ENCODE measurements around the gene MPST.

MPST gene

DNA sequence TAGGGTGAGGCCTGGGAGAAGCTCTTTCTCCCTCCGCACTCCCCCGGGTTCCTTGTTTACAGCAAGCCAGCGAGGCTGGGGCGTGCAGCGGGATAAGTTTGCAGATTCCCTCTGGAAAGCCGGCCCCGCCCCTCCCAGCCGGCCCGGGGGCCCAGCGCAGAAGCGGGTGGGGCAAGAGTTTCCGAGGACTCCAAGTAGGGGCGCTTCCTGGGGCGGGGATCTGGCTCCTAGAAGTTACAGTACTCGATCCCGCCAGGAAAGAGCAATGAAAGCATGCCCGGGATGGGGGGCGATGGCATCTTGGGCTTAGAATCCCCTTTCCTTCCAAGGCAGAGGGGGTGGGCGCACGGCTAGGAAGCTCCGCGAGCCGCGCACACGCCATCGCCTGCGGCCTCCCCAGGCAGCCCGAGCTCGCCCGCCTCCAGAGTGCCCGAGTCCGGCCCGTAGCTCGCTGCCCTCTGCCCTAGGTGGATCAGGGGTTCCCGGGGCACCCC, 680 bp upstream of the MPST start (continued):
- TF ChIP-seq, protein P1, sequence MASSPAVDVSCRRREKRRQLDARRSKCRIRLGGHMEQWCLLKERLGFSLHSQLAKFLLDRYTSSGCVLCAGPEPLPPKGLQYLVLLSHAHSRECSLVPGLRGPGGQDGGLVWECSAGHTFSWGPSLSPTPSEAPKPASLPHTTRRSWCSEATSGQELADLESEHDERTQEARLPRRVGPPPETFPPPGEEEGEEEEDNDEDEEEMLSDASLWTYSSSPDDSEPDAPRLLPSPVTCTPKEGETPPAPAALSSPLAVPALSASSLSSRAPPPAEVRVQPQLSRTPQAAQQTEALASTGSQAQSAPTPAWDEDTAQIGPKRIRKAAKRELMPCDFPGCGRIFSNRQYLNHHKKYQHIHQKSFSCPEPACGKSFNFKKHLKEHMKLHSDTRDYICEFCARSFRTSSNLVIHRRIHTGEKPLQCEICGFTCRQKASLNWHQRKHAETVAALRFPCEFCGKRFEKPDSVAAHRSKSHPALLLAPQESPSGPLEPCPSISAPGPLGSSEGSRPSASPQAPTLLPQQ (tag by site-specific recombination; IDR thresholded peaks at IDR 0.05), result peak; percentile 51
- TF ChIP-seq ZNF248 (tag by site-specific recombination; IDR thresholded peaks at IDR 0.05) (no peak), ZNF416 (tag by site-specific recombination; IDR thresholded peaks at IDR 0.05) (no peak), ZNF561 (tag by site-specific recombination; IDR thresholded peaks at IDR 0.05; ENCODE audit: borderline replicate concordance) (no peak), OSR2 (tag by site-specific recombination; IDR thresholded peaks at IDR 0.05) (no peak), KLF16 (tag by site-specific recombination; IDR thresholded peaks at IDR 0.05) (0 out of 2 replicates have a peak, but pooled peaks have one; percentile 52), ZFP3 (tag by site-specific recombination; IDR thresholded peaks at IDR 0.05; ENCODE audit: low read depth) (no peak), TSHZ1 (tag by site-specific recombination; IDR thresholded peaks at IDR 0.05; ENCODE audit: borderline replicate concordance) (no peak), ZNF610 (tag by site-specific recombination; IDR thresholded peaks at IDR 0.05; ENCODE audit: borderline replicate concordance) (no peak), ZNF433 (tag by site-specific recombination; IDR thresholded peaks at IDR 0.05; ENCODE audit: low read depth) (no peak), ZNF133 (tag by site-specific recombination; IDR thresholded peaks at IDR 0.05) (no peak), ZNF398 (tag by site-specific recombination; IDR thresholded peaks at IDR 0.05) (no peak), ZBTB8A (tag by site-specific recombination; IDR thresholded peaks at IDR 0.05) (peak; percentile 53), ZNF623 (tag by site-specific recombination; IDR thresholded peaks at IDR 0.05) (no peak), ZNF76 (tag by site-specific recombination; IDR thresholded peaks at IDR 0.05; ENCODE audit: borderline replicate concordance, low read depth) (peak; percentile 28; the same call in 1 of the 2 replicates), ZNF266 (tag by site-specific recombination; IDR thresholded peaks at IDR 0.05; ENCODE audit: low read depth) (no peak), ZNF747 (tag by site-specific recombination; IDR thresholded peaks at IDR 0.05) (no peak), ZFP37 (tag by site-specific recombination; IDR thresholded peaks at IDR 0.05) (no peak; the same call in 1 of the 2 replicates), ZNF518A (tag by site-specific recombination; conservative IDR thresholded peaks at IDR 0.05; ENCODE audit: low read depth) (no peak), ZNF654 (tag by site-specific recombination; IDR thresholded peaks at IDR 0.05; ENCODE audit: low read depth) (no peak), TRIM28 (IDR thresholded peaks at IDR 0.05; ENCODE audit: borderline replicate concordance, low read length) (no peak)
- TF ChIP-seq, protein P2, sequence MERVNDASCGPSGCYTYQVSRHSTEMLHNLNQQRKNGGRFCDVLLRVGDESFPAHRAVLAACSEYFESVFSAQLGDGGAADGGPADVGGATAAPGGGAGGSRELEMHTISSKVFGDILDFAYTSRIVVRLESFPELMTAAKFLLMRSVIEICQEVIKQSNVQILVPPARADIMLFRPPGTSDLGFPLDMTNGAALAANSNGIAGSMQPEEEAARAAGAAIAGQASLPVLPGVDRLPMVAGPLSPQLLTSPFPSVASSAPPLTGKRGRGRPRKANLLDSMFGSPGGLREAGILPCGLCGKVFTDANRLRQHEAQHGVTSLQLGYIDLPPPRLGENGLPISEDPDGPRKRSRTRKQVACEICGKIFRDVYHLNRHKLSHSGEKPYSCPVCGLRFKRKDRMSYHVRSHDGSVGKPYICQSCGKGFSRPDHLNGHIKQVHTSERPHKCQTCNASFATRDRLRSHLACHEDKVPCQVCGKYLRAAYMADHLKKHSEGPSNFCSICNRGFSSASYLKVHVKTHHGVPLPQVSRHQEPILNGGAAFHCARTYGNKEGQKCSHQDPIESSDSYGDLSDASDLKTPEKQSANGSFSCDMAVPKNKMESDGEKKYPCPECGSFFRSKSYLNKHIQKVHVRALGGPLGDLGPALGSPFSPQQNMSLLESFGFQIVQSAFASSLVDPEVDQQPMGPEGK (tag by site-specific recombination; IDR thresholded peaks at IDR 0.05), result peak; percentile 73
- TF ChIP-seq, protein P3, sequence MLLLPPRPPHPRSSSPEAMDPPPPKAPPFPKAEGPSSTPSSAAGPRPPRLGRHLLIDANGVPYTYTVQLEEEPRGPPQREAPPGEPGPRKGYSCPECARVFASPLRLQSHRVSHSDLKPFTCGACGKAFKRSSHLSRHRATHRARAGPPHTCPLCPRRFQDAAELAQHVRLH (tag by site-specific recombination; IDR thresholded peaks at IDR 0.05), result no peak
- TF ChIP-seq, protein P4, sequence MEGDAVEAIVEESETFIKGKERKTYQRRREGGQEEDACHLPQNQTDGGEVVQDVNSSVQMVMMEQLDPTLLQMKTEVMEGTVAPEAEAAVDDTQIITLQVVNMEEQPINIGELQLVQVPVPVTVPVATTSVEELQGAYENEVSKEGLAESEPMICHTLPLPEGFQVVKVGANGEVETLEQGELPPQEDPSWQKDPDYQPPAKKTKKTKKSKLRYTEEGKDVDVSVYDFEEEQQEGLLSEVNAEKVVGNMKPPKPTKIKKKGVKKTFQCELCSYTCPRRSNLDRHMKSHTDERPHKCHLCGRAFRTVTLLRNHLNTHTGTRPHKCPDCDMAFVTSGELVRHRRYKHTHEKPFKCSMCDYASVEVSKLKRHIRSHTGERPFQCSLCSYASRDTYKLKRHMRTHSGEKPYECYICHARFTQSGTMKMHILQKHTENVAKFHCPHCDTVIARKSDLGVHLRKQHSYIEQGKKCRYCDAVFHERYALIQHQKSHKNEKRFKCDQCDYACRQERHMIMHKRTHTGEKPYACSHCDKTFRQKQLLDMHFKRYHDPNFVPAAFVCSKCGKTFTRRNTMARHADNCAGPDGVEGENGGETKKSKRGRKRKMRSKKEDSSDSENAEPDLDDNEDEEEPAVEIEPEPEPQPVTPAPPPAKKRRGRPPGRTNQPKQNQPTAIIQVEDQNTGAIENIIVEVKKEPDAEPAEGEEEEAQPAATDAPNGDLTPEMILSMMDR (tag by site-specific recombination; IDR thresholded peaks at IDR 0.05), result no peak
